Measurements from ENCODE around the gene TFDP2. TPM values are rescaled to one million over a fixed set of nuclear protein-coding genes. Genes with fewer than 3 reads are reported as not detected.

The TFDP2 gene
- total RNA-seq, 2 experiments from 2014 or later = 27.4 to 27.8 TPM

- TF ChIP-seq, protein P1, sequence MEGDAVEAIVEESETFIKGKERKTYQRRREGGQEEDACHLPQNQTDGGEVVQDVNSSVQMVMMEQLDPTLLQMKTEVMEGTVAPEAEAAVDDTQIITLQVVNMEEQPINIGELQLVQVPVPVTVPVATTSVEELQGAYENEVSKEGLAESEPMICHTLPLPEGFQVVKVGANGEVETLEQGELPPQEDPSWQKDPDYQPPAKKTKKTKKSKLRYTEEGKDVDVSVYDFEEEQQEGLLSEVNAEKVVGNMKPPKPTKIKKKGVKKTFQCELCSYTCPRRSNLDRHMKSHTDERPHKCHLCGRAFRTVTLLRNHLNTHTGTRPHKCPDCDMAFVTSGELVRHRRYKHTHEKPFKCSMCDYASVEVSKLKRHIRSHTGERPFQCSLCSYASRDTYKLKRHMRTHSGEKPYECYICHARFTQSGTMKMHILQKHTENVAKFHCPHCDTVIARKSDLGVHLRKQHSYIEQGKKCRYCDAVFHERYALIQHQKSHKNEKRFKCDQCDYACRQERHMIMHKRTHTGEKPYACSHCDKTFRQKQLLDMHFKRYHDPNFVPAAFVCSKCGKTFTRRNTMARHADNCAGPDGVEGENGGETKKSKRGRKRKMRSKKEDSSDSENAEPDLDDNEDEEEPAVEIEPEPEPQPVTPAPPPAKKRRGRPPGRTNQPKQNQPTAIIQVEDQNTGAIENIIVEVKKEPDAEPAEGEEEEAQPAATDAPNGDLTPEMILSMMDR (IDR thresholded peaks at IDR 0.05) = no peak
- intact Hi-C loops (cut with micrococcal nuclease) = no loop called here
- Mint-ChIP-seq H3K36me3 (ENCODE audit: low read depth) (no peaks in the 10 kb centered on the region), H3K4me3 (no peak overlapping the region), H3K27ac (no peak overlapping the region), H3K4me1 (ENCODE audit: low read depth) (no peaks in the 10 kb centered on the region), H3K9me3 (no peaks in the 10 kb centered on the region), H3K27me3 (no peaks in the 10 kb centered on the region)
- ATAC-seq (no peak), DNase-seq (no peak)
- POLR2A ChIA-PET = no interaction called here
- CTCF ChIA-PET = interaction anchor here (1.0 kb wide), 1 partner anchor 1007 kb away, joined by 3 read pairs; no protein-coding TSS in a partner anchor
These were observed 145.3 kb downstream of the TFDP2 start for GRCh38 chr3:142004025-142004424.

DNA sequence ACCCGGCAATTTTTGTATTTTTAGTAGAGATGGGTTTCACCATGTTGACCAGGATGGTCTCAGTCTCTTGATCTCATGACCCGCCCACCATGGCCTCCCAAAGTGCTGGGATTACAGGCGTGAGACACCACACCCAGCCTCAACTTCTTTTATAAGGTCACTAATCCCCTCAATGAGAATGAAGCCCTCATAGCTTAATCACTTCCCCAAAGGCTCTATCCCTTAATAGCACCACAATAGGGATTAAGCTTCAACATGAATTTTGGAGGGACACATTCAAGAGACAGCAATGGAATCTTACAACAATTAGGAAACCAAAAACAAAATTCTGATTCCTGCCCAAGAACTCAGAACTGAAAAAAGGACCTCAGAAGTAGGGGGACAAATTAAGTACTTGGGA is 146.1 kb downstream of the TFDP2 start:
- no peak for DNase-seq
- no peaks in the 10 kb centered on the region for H3K4me1 Mint-ChIP-seq (ENCODE audit: low read depth)
- no peaks in the 10 kb centered on the region for H3K36me3 Mint-ChIP-seq (ENCODE audit: low read depth)
- no peak for ATAC-seq
- no peak overlapping the region for H3K4me3 Mint-ChIP-seq
- CTCF ChIA-PET = interaction anchor here (1.0 to 1.5 kb wide), 2 partner anchors 10 to 1008 kb away, joined by 3 read pairs; no protein-coding TSS in a partner anchor
- POLR2A ChIA-PET = no interaction called here
- TF ChIP-seq, protein P1 (IDR thresholded peaks at IDR 0.05) = no peak
- H3K27me3 Mint-ChIP-seq = no peaks in the 10 kb centered on the region
- intact Hi-C loops (cut with micrococcal nuclease) = no loop called here
- H3K27ac Mint-ChIP-seq = no peak overlapping the region
- no peaks in the 10 kb centered on the region for H3K9me3 Mint-ChIP-seq

GRCh38 chr3:142000325-142000870 is 148.9 kb downstream of the TFDP2 start:
- Mint-ChIP-seq H3K4me3 (no peak overlapping the region), H3K4me1 (ENCODE audit: low read depth) (no peaks in the 10 kb centered on the region), H3K36me3 (ENCODE audit: low read depth) (no peaks in the 10 kb centered on the region), H3K9me3 (no peaks in the 10 kb centered on the region), H3K27ac (no peak overlapping the region), H3K27me3 (no peaks in the 10 kb centered on the region)
- ChIA-PET CTCF (no interaction called here), POLR2A (no interaction called here)
- intact Hi-C loops (cut with micrococcal nuclease) = no loop called here
- no peak for DNase-seq
- no peak for ATAC-seq
- TF ChIP-seq, protein P1 (IDR thresholded peaks at IDR 0.05) = no peak

DNA sequence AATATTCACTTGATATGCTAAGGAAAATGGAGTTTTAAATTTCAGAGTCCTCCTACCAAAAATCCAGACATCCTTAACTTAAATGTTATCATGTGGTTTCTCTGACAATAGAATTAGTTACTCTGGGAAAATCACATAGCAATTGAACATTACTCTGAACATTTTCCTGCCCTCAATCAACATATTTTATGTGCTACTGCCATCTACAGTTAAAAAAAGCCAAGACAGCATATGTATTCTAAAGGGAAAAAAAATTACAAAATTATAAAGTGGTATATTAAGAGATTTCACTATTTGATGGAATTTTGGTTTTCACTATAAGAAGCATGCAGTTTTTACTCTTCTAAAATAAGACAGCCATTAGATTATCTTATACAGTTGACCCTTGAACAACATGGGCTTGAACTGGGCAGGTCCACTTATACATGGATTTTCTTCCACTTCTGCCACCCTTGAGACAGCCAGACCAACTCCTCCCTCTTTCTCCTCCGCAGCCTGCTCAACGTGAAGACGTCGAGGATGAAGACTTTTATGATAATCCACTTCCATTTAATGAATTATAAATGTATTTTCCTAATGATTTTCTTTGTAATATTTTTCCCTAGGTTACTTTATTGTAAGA is 150.6 kb downstream of the TFDP2 start:
- no peak for DNase-seq
- intact Hi-C loops (cut with micrococcal nuclease) = no loop called here
- H3K36me3 Mint-ChIP-seq (ENCODE audit: low read depth) = no peaks in the 10 kb centered on the region
- no peak overlapping the region for H3K4me3 Mint-ChIP-seq
- H3K9me3 Mint-ChIP-seq = no peaks in the 10 kb centered on the region
- ChIA-PET POLR2A (no interaction called here), CTCF (no interaction called here)
- H3K27me3 Mint-ChIP-seq = no peaks in the 10 kb centered on the region
- H3K27ac Mint-ChIP-seq = no peak overlapping the region
- ATAC-seq = no peak
- H3K4me1 Mint-ChIP-seq (ENCODE audit: low read depth) = no peaks in the 10 kb centered on the region
- TF ChIP-seq, protein P1 (IDR thresholded peaks at IDR 0.05) = peak; percentile 44

- intact Hi-C loops (cut with micrococcal nuclease) = no loop called here
- Mint-ChIP-seq H3K4me1 (ENCODE audit: low read depth) (no peaks in the 10 kb centered on the region), H3K27ac (no peak overlapping the region), H3K27me3 (no peaks in the 10 kb centered on the region), H3K36me3 (ENCODE audit: low read depth) (no peaks in the 10 kb centered on the region), H3K4me3 (no peak overlapping the region), H3K9me3 (no peaks in the 10 kb centered on the region)
- TF ChIP-seq, protein P1 (IDR thresholded peaks at IDR 0.05) = no peak
- ChIA-PET CTCF (no interaction called here), POLR2A (no interaction called here)
- DNase-seq = no peak
- ATAC-seq = no peak
These were observed 152.9 kb downstream of the TFDP2 start for GRCh38 chr3:141996437-141996836.

Measured in activated CD8-positive, alpha-beta T cell treated with anti-CD3 and anti-CD28 coated beads for 36 hours (primary cell).